Endometrial microvascular endothelial cells (primary cell): ENCODE results near the gene STAU1. TPM values are rescaled to one million over a fixed set of nuclear protein-coding genes. Genes with fewer than 3 reads are reported as not detected.
"Not testable (repeated sequence)": the region's sequence is repeated elsewhere in the genome, so short reads cannot be mapped to it uniquely, and the experiment has no call there.

ENCODE experiments used
- in situ Hi-C: cut with HindIII; loops from 2 replicates; pipeline ENCODE4 v1.10.0; 2017; ENCODE audit warnings: low sequenced_read_pairs, low pct_unique_long_range_greater_than_20kb; ENCODE audit errors: inconsistent ontology term
- total RNA-seq: library from RNA; depleted of rRNA; stranded (reverse); fragments of >200 nt; gene quantifications from one replicate; pipeline ENCODE4 v1.2.3, GENCODE V29; 2015; ENCODE audit errors: inconsistent ontology term

STAU1 gene
- total RNA-seq, 1 donor from 2014 or later, result 84.0 TPM

DNA sequence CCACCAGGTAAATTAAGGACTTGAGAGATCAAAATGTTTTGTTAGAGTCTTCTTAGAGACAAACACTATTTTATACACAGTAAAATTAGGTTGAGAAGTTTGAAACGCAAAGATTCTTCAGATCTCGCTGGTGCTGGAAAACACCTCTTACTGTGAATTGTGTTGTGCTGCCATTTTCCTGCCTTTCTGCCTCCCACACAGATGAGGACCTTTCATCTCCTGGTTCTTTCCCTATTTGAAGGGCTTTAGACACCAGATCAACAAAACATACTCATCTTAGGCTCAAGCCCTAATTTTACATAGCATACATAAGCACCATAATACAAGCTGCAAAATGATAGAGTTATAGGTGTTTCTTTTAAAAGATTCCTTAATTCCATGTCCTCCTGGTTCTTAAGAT is 18.6 kb downstream of the STAU1 start:
- in situ Hi-C loops, result no loop called here

DNA sequence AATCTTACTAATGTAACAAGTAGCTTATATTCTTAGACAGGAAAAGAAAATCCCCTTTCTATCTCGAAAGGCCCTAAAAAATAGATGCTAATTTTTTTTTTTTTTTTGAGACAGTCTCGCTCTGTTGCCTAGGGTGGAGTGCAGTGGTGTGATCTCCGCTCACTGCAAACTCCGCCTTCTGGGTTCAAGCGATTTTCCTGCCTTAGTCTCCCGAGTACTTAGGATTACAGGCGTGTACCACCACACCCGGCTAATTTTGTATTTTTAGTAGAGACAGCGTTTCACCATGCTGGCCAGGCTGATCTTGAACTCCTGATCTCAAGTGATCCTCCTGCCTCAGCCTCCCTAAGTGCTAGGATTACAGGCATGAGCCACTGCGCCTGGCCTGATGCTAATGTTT is 19.3 kb downstream of the STAU1 start:
- in situ Hi-C loops, result not testable (repeated sequence)

DNA sequence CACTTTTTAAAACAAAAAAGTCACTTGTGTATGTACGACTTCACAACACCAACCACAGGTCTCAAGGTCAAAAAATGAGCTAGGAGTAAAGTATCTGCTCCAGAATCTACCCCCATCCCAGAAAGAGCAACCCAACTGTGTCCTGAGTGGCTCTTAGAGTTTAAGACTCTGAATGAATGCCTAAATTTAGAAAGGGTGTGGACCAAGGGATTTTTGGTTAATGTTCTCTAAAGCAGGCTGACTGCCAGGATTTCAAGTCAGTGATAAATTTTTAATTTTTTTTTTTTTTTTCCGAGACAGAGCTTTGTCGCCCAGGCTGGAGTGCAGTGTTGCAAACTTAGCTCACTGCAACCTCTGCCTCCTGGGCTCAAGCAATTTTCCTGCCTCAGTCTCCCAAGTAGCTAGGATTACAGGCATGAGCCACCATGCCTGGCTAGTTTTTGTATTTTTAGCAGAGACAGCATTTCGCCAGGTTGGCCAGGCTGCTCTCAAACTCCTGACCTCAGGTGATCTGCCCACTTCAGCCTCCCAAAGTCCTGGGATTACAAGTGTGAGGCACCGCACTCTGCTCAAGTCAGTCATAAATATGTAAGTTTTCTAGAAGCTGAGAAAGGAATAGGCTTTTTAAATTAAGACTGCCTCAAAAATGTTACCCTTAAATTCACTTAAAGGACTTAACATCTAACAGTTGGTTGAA is 20.2 kb downstream of the STAU1 start:
- in situ Hi-C loops, result no loop called here

DNA sequence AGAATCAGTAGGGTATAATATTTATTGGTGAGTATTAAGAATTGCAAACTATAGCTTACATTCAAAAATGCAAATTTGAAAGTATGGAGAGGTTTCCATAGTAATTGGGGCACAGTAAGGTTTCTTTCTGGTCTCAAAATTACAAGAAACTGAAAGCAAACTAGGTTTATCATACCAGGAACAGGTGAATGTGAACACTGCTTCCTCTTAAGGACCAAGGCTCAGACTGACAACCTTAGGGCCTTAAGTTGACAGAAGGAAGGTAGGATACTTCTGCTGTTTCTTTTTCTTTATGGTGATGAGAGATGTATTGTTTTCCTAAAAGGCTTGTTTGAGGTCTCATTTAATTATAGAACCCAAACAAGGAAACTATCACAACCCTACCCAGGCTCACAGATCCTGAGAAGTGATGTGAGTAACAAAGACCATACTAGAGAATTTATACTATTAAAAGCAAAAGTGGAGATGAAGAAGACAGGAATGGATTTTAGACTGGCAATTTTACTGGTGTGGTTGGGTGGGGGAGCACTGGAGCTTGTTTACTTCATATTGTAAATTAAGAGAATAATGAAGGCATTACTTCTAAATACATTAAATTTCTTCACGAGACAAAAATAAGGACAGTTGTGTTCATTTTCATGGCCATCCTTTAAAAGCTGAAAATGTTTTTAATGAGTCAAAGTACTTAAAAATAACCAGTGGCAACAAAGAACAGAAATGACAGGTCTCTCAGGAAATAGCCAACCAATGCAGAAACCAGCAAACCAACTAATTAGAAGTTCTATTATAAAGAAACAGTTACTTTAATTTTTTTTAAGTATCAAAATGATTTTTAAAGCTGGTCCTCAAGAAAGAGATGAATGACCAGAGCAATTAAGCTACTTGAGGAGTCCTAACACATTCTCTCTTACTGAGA is 21.3 kb downstream of the STAU1 start:
- in situ Hi-C loops, result no loop called here

DNA sequence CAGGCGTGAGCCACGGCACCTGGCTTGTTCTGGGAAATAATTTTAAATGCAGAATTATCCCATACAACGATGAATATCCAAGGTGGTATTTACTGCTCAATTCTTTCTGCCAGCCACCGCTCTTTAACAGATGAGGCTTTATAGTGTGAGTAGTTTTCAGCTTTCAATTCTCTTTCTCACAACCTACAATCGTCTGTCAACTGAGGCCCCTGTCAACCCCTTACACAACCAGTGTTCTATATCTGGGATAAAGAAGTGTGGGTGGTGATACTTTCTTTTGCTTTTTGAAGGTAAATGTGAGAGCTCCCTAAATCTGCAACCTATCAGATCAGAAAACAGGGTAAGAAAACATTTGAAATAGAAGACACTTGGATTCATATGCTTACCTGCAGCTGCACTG is 22.5 kb downstream of the STAU1 start:
- in situ Hi-C loops, result no loop called here

DNA sequence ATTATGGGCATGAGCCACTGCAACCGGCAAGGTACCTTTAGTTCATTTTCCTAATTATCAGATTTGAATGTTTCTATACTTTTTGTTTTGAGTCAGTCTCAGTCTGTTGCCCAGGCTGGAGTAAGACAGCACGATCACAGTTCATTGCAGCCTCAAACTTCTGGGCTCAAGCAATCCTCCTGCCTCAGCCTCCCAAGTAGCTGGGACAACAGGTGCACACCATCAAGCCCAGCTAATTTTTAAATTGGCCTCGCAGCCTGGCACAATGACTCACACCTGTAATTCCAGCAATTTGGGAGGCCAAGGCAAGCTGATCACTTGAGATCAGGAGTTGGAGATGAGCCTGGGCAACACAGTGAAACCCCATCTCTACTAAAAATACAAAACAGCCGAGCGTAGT is 24.4 kb downstream of the STAU1 start:
- in situ Hi-C loops, result no loop called here

DNA sequence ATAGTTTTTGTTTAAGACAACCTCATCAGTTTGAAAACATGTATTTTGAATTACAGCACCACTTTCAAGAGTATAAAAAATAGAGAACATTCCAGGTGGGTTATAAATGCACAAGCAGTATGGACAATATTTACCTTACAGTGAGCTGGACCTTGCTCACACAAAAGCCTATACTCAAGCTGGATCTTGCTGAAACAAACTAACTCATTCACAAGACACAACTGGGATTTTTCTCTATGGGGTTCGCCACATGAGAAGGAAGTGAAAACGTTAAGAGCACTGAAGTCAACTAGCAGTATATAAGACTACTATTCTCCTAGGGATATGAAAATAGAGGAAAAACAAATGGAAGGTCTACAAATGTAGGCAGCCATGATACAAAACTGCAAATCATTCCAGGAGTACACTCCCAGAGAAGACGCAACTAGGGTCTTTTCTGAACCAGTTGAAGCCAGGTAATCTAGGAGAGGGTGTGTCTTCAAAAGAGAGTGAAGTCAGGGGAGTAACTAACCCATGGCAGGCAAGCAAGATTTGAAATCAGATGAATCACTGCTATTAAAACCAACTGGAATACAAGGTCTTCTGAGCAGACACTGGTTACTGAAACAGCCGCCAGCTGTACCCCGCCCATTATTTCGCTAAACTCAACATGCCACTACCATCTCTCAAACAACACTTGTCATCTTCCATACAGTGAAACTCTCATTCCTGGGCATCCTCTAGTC is 26.5 kb downstream of the STAU1 start:
- in situ Hi-C loops, result no loop called here

DNA sequence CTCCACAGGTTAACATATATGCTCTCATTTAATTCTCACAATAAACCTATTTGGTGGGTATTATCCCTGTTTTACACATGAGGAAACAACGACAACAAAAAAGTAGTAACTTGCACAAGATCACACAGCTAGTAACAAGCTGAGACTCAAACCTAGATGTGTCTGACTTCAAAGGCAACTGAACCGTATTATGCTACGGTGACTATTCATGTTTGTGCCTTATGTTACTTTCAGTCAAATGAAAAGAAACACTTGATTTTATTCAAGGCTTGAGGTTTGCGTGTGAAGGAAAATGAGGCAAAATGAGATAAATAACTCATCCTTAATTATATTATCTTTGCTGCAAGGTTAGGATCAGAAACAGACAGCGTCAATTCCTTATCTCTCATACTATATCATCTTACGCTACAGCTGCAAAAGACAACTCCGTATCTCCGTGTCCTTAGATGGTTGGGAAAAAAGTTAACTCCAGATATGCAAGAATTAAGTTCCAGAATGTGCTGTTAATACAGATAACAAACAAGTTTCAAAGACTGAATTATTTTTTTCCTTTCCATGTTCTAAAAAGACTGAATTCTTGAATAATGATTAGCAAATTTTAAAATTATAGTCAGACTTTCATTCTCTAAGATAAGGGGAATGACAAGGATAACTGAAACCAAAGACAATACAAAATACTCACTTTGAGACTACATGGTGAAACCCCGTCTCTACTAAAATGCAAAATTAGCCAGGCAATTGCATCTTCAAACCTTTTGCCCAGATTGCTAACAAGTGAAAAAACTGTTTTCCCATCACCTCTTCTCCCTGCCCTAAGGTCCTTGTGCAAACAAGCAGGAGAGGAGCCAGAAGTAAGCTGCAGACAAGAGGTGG is 27.8 kb downstream of the STAU1 start:
- in situ Hi-C loops, result no loop called here

DNA sequence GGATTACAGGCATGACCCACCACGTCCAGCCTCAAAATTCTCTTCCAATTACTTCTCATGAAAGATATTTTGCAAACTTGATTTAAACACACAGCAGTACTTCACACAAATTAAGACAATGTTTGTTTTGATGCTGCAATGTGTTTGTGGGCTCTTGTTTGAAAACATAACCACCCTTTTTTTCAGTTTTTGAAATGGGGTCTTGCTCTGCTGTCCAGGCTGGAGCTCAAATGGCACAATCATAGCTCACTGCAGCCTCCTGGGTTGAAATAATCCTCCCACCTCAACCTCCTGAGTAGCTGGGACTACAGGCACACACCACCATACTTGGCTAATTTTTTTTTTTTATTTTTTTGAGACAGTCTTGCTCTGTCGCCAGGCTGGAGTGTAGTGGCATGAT is 31.0 kb downstream of the STAU1 start:
- in situ Hi-C loops, result no loop called here

DNA sequence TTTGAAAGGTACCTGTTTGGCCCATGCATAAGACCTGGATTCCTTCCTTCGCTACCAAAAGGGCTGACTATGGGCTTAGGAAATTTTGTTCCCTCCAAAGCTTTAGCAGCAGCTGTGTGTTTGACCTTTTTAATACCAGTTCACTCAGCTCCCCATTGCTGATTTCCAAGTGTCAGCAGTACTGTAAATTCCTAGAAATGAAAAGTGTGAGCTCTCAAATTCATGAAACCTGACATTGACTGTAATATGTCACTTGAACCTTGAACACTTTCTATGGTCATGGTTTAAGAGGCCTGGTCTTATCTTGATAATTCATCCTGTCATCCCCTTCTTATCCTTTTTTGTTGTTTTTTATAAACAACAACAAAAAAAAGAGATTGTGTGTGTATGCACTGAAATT is 31.7 kb downstream of the STAU1 start:
- in situ Hi-C loops, result no loop called here

DNA sequence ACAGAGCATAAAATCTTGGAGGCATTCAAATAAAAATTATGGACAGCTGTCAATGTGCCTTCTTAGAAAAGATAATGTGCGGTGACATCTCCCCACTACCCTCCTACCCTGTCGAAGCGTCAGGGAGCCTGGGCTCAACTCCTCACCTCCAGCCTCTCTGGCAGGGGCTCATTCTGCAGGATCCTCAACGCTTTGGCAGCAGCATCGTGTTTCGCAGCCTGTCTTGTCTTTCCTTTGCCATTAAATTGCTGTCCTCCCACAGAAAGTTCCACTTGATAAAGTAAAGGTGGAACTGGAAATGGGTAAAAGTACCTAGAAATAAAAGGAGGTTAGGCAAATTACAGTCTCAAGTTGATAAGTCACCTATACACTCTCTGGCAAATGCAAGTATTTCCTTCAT is 36.7 kb downstream of the STAU1 start:
- in situ Hi-C loops, result no loop called here

DNA sequence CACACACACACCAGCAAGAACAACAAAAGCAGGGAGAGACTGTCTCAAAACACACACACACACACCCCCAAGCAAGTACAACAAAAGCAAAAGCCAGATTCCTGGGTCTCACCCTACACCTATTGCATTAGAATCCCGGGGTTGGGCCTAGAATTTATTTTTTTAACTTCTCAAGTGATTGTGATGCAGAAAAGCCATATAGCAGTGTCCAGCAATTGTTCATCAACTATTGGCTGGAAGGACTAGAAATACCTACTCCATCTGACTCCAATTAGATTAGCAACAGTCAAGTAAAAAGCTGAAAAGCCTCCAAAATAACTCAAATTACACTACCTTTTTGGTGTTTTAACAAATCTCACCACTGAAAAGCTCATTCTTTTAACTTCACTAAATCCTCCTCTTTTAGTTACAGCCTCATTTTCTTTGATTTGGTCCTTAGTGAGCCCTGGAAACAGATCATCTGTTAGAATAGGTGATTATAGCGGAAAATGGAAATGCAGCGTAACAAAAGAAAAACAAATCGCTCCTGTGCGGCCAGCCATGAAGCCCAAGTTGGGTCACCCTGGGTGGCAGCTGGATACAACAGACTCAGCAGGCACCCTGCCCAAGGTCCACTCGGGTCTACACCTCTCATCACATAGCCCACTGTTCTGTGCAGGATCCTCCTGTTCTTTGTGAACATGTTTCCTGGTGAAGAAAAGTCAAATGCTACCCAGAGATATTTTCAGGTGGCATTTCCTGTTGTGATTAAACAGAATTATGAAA is 38.7 kb downstream of the STAU1 start:
- in situ Hi-C loops, result no loop called here

DNA sequence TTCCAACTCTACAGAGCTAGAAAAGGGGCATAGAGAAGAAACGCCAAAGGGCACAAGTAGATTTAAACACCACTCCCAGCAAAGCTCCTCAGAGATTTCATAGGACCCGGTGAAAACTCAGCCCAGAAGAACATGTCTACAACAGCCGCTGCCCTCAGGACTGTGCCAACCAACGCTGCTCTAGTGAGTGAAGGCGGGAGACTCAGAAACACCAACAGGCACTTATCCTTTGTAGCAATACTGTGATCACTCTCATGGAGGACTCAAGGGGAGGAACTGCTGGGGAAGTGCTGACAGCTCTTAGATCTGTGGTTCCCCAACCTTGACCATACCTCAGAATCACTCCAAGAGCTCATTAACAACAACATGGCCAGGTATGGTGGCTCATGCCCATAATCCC is 39.5 kb downstream of the STAU1 start:
- in situ Hi-C loops, result no loop called here

DNA sequence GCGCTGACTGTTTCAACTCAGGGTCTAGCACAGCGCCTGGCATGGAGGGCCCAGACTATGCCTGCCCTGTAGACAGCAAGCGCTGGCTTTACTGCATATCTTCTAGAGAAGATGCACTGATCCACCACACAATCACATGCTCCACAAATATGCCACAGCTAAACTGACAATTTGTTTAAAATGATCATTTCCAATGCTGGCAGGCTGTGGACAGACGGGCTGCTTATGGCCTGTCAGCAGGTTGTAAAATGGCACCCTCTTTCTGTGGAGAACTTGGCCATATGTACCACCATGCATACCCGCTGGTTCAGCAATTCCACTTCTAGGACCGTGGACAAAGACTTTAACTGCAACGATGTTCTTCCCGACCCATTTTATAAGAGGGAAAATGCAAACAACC is 40.8 kb downstream of the STAU1 start:
- in situ Hi-C loops, result no loop called here

DNA sequence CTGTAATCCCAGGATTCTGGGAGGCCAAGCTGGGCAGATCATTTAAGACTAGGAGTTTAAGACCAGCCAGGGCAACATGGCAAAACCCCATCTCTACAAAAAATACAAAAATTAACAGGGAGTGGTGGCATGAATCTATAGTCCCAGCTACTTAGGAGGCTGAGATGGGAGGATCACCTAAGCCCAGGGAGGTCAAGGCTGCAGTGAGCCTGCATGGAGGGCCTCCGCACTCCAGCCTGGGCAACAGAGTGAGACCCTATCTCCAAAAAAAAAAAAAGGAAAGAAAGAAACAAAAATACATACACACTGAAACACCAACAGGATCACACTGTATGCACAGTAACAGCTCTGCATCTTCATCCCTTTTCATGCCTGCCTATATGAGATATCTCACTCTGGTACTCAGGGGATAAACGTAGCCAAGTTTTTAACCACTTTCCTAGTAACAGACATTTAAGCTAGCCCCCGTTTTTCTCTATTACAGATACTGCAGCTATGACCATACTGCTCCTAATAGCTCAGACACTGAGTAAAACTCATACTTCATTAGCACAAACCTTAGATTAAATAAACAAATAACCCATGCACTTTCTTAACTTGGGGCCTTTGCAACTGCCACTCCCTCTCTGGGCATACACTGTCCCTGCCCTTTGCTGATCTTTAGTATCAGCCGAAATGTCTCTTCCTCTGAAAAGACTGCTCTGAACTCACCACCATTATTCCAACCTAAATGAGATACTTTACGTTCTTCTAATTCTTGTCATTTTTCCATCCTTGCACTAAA is 41.5 kb downstream of the STAU1 start:
- in situ Hi-C loops, result no loop called here

DNA sequence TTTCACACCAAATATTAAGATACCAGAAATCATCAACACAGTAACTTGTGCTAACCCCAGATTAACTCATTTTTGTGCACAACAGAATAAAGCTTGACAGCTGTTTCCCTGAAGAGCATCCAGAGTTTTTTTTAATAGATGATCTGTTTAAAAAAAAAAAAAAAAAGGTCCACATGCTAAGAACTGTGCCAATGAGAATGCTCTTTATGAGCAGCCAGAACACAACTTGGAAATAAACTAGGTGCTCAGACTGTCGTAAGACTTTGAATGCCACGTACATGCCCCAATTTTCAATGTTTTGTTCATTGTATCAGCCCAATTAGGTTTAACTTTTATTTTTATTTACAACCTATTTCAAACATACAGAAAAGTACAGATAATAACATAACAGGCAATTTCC is 47.3 kb downstream of the STAU1 start:
- in situ Hi-C loops, result no loop called here

DNA sequence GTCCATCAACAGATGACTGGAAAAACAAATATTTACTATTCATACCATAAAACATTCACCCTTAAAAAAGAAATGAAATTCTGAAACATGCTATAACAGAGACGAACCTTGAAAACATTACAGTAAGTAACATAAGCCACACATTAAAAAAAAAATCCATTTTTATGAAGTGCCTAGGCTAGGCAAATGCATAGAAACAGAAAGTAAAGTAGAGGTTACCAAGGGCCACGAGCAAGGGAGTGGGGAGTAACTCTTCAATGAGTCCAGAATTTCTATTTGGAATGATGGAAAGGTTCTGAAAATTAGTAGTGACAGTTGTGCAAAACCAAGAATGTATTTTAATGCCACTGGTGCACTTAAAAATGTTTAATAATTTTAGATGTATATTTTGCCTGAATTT is 47.7 kb downstream of the STAU1 start:
- in situ Hi-C loops, result no loop called here
